Measurements from ENCODE around the gene MAD1L1. TPM values are rescaled to one million over a fixed set of nuclear protein-coding genes. Genes with fewer than 3 reads are reported as not detected.
"Not testable (repeated sequence)": the region's sequence is repeated elsewhere in the genome, so short reads cannot be mapped to it uniquely, and the experiment has no call there.

Gene MAD1L1
- polyA plus RNA-seq, 4 donors = 12.3 to 21.7 (median 18.1) TPM

DNA sequence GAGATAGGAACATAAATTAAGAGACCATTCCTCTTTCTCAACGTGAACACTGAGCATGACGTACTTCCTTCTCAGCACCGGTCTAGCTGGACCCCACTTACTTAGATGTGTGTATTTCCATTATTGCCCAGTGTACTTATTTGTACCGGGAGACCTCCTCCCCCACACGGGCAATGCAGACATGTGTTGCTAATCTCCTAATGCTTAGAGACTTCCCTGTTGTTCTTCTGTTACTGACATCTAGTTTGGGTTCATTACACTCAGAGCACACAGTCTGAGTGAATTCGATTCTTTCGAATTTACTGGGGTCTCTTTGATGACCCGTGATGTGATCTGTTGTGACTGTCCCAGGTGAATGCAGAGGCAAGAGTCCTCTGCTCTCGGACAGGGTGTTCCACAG, 260.0 kb downstream of the MAD1L1 start:
- no peak overlapping the region for H3K4me3 ChIP-seq (ENCODE audit: low read depth in 1 of 3, low read length in 3 of 3)
- FAIRE-seq (no peak), DNase-seq (no peak)
- no peaks in the 10 kb centered on the region for H3K27me3 ChIP-seq (ENCODE audit: control insufficient read depth in 3 of 3, insufficient read depth in 3 of 3, low read length in 3 of 3)
- H3K4me1 ChIP-seq (ENCODE audit: control insufficient read depth in 3 of 3, insufficient read depth in 2 of 3, low read depth in 1 of 3, low read length in 2 of 3) = no peaks in the 10 kb centered on the region
- no peak overlapping the region for H3K27ac ChIP-seq (ENCODE audit: low read depth in 1 of 3, low read length in 2 of 3)
- 94 to 97% (median 95%) methylated on average over 9 of the region's 9 CpGs for WGBS, 3 donors
- H3K9me3 ChIP-seq (ENCODE audit: control insufficient read depth in 2 of 2, insufficient read depth in 1 of 2, low read depth in 1 of 2, low read length in 1 of 2) = peaks cover 0 to 10% of the 10 kb centered on the region in 2 donors
- H3K36me3 ChIP-seq (ENCODE audit: control insufficient read depth in 3 of 3, insufficient read depth in 2 of 3, low read depth in 1 of 3, low read length in 3 of 3) = peaks cover 0 to 35% (median 2%) of the 10 kb centered on the region in 3 donors

DNA sequence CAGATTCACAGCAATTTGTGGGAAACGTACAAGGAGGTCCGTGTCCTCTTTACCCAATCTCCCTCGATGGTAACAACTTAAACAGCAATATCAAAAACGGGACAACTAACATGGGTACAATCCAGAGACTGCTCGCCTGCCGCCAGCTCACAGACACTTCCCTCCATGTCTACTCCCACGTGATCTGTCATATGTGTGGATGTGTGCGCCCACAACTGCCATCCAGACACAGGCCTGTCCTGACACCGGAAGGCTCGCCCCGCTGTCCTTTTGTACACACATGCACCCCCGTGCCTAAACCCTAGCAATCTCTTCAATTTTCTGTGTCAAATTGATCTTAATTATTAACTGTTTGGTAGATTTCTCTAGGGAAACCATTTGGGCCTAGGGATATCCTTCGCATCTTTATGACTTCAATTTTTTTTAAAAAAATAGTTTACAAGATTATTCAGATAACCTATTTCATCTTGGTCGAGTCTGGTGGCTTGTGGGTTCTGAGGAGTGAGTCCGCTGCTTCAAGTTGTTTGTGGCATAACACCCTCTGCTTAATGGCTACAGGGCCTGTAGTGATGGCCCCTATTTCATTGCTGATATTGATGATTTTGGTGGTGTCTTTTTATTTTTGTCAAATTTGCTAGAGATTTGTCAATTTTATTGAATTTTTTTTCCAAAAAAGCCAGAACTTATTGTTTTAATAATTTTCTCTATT, 260.6 kb downstream of the MAD1L1 start:
- 94 to 95% (median 94%) methylated on average over 15 of the region's 15 CpGs for WGBS, 3 donors
- H3K9me3 ChIP-seq (ENCODE audit: control insufficient read depth in 2 of 2, insufficient read depth in 1 of 2, low read depth in 1 of 2, low read length in 1 of 2) = peaks cover 0 to 6% of the 10 kb centered on the region in 2 donors
- FAIRE-seq (no peak), DNase-seq (no peak)
- H3K4me3 ChIP-seq (ENCODE audit: low read depth in 1 of 3, low read length in 3 of 3) = no peak overlapping the region
- peaks cover 0 to 37% (median 2%) of the 10 kb centered on the region in 3 donors for H3K36me3 ChIP-seq (ENCODE audit: control insufficient read depth in 3 of 3, insufficient read depth in 2 of 3, low read depth in 1 of 3, low read length in 3 of 3)
- H3K27me3 ChIP-seq (ENCODE audit: control insufficient read depth in 3 of 3, insufficient read depth in 3 of 3, low read length in 3 of 3) = no peaks in the 10 kb centered on the region
- H3K4me1 ChIP-seq (ENCODE audit: control insufficient read depth in 3 of 3, insufficient read depth in 2 of 3, low read depth in 1 of 3, low read length in 2 of 3) = no peaks in the 10 kb centered on the region
- no peak overlapping the region for H3K27ac ChIP-seq (ENCODE audit: low read depth in 1 of 3, low read length in 2 of 3)

DNA sequence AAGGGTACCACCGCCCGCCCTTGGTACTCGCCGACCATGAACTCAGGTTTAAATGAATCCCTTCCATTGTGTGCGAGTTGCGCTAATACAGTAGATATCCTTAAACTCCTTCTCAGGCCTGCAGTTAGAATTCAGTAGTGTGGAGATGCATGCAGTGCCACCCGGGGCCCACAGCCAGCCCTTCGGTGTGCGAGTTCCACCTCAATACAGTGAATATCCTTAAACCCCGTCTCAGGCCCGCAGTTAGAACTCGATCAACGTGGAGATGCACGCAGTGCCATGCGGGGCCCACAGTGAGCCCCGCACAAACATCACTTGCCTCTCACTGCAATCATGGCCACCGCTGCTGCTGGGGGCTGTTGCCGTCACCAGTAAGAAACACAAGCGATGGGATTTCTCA, 261.9 kb downstream of the MAD1L1 start:
- H3K9me3 ChIP-seq (ENCODE audit: control insufficient read depth in 2 of 2, insufficient read depth in 1 of 2, low read depth in 1 of 2, low read length in 1 of 2) = no peaks in the 10 kb centered on the region
- H3K4me1 ChIP-seq (ENCODE audit: control insufficient read depth in 3 of 3, insufficient read depth in 2 of 3, low read depth in 1 of 3, low read length in 2 of 3) = no peaks in the 10 kb centered on the region
- H3K27ac ChIP-seq (ENCODE audit: low read depth in 1 of 3, low read length in 2 of 3) = no peak overlapping the region
- DNase-seq (no peak), FAIRE-seq (no peak)
- H3K36me3 ChIP-seq (ENCODE audit: control insufficient read depth in 3 of 3, insufficient read depth in 2 of 3, low read depth in 1 of 3, low read length in 3 of 3) = peaks cover 0 to 35% (median 1%) of the 10 kb centered on the region in 3 donors
- WGBS, 3 donors = 96 to 98% (median 98%) methylated on average over 19 of the region's 19 CpGs
- no peak overlapping the region for H3K4me3 ChIP-seq (ENCODE audit: low read depth in 1 of 3, low read length in 3 of 3)
- no peaks in the 10 kb centered on the region for H3K27me3 ChIP-seq (ENCODE audit: control insufficient read depth in 3 of 3, insufficient read depth in 3 of 3, low read length in 3 of 3)

DNA sequence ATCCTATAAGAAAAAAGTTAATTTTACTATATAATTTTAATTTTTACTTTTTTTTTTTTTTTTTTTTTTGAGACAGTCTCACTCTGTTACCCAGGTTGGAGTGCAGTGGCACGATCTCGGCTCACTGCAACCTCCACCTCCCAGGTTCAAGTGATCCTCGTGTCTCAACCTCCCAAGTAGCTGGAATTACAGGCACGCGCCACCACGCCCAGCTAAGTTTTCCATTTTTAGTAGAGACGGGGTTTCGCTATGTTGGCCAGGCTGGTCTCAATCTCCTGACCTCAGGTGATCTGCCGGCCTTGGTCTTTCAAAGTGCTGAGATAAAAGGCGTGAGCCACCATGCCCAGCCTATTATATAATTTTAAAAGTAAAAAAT, 262.5 kb downstream of the MAD1L1 start:
- H3K27ac ChIP-seq (ENCODE audit: low read depth in 1 of 3, low read length in 2 of 3); H3K9me3 ChIP-seq (ENCODE audit: control insufficient read depth in 2 of 2, insufficient read depth in 1 of 2, low read depth in 1 of 2, low read length in 1 of 2); H3K4me3 ChIP-seq (ENCODE audit: low read depth in 1 of 3, low read length in 3 of 3); H3K4me1 ChIP-seq (ENCODE audit: control insufficient read depth in 3 of 3, insufficient read depth in 2 of 3, low read depth in 1 of 3, low read length in 2 of 3); FAIRE-seq; DNase-seq; H3K27me3 ChIP-seq (ENCODE audit: control insufficient read depth in 3 of 3, insufficient read depth in 3 of 3, low read length in 3 of 3): not testable (repeated sequence)
- 95 to 97% (median 97%) methylated on average over 10 of the region's 10 CpGs for WGBS, 3 donors
- H3K36me3 ChIP-seq (ENCODE audit: control insufficient read depth in 3 of 3, insufficient read depth in 2 of 3, low read depth in 1 of 3, low read length in 3 of 3) = peaks cover 0 to 33% (median 0%) of the 10 kb centered on the region in 3 donors

DNA sequence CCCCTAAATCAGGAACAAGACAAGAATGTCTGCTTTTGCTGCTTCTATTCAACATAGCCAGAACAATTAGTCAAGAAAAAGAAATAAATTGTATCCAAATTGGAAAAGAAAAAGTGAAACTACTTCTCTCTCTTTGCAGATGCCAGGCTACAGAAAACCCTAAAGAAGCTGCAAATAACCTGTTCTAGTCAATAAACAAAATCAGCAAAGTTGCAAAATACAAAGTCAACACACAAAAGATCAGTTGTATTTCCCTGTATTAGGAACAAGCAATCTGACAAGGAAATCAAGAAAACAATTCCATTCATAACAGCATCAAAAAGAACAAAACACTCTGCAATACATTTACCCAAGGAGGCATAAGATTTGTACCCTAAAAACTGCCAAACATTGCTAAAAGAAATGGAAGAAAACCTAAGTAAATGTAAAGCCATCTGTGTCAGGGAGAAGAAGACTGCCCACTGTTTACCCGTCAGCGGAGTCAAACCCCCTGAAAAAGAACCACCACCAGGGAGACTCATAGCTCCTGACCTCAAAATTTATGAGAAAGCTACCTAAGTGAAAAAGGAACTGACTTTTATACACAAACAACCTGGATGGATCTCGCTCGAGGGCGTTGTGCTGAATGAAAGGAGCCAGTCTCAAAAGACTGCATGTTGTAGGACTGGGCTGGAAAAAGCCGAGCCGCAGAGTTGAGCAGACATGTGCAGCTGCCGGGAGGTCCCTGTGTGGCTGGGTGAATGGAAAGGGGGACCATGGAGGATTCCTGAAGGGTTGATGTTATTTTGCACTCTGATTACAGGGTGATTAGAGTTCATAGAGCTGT, 263.1 kb downstream of the MAD1L1 start:
- FAIRE-seq (no peak), DNase-seq (no peak)
- H3K27ac ChIP-seq (ENCODE audit: low read depth in 1 of 3, low read length in 2 of 3) = no peak overlapping the region
- peaks cover 0 to 36% (median 0%) of the 10 kb centered on the region in 3 donors for H3K36me3 ChIP-seq (ENCODE audit: control insufficient read depth in 3 of 3, insufficient read depth in 2 of 3, low read depth in 1 of 3, low read length in 3 of 3)
- 79 to 96% (median 92%) methylated on average over 8 of the region's 8 CpGs for WGBS, 3 donors
- no peaks in the 10 kb centered on the region for H3K4me1 ChIP-seq (ENCODE audit: control insufficient read depth in 3 of 3, insufficient read depth in 2 of 3, low read depth in 1 of 3, low read length in 2 of 3)
- no peaks in the 10 kb centered on the region for H3K9me3 ChIP-seq (ENCODE audit: control insufficient read depth in 2 of 2, insufficient read depth in 1 of 2, low read depth in 1 of 2, low read length in 1 of 2)
- H3K4me3 ChIP-seq (ENCODE audit: low read depth in 1 of 3, low read length in 3 of 3) = no peak overlapping the region
- no peaks in the 10 kb centered on the region for H3K27me3 ChIP-seq (ENCODE audit: control insufficient read depth in 3 of 3, insufficient read depth in 3 of 3, low read length in 3 of 3)

DNA sequence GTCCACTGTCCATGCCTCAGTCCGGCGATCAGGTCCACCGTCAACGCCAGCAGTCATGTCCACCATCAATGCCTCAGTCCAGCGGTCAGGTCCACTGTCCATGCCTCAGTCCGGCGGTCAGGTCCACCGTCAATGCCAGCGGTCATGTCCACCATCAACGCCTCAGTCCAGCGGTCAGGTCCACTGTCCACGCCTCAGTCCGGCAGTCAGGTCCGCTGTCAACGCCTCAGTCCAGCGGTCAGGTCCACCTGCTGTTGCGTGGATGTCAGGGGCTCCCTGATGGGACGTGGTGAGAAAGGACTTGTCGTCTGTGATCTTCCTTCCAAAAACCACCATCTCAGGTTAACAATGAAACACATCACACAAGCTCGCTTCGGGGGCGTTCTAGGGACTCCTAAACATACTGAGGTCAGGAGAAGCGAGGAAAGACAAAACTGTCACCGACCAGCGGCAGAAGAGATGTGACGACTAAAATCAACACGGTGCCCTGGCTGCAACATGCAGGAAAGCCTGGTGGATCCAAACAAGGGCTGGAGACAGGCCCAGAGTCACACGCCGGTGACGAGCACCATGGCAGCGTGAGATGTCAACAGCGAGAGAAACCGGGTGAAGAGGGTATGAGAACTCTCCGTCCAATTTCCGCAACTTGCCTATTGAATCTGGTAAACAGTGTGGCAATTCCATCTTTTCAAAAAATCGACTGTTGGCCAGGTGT, 264.2 kb downstream of the MAD1L1 start:
- no peak overlapping the region for H3K4me3 ChIP-seq (ENCODE audit: low read depth in 1 of 3, low read length in 3 of 3)
- no peak overlapping the region for H3K27ac ChIP-seq (ENCODE audit: low read depth in 1 of 3, low read length in 2 of 3)
- H3K27me3 ChIP-seq (ENCODE audit: control insufficient read depth in 3 of 3, insufficient read depth in 3 of 3, low read length in 3 of 3) = no peaks in the 10 kb centered on the region
- peaks cover 0 to 39% (median 0%) of the 10 kb centered on the region in 3 donors for H3K36me3 ChIP-seq (ENCODE audit: control insufficient read depth in 3 of 3, insufficient read depth in 2 of 3, low read depth in 1 of 3, low read length in 3 of 3)
- FAIRE-seq (no peak), DNase-seq (no peak)
- H3K4me1 ChIP-seq (ENCODE audit: control insufficient read depth in 3 of 3, insufficient read depth in 2 of 3, low read depth in 1 of 3, low read length in 2 of 3) = no peaks in the 10 kb centered on the region
- H3K9me3 ChIP-seq (ENCODE audit: control insufficient read depth in 2 of 2, insufficient read depth in 1 of 2, low read depth in 1 of 2, low read length in 1 of 2) = no peaks in the 10 kb centered on the region
- 98% methylated on average over 36 of the region's 36 CpGs for WGBS, 3 donors

DNA sequence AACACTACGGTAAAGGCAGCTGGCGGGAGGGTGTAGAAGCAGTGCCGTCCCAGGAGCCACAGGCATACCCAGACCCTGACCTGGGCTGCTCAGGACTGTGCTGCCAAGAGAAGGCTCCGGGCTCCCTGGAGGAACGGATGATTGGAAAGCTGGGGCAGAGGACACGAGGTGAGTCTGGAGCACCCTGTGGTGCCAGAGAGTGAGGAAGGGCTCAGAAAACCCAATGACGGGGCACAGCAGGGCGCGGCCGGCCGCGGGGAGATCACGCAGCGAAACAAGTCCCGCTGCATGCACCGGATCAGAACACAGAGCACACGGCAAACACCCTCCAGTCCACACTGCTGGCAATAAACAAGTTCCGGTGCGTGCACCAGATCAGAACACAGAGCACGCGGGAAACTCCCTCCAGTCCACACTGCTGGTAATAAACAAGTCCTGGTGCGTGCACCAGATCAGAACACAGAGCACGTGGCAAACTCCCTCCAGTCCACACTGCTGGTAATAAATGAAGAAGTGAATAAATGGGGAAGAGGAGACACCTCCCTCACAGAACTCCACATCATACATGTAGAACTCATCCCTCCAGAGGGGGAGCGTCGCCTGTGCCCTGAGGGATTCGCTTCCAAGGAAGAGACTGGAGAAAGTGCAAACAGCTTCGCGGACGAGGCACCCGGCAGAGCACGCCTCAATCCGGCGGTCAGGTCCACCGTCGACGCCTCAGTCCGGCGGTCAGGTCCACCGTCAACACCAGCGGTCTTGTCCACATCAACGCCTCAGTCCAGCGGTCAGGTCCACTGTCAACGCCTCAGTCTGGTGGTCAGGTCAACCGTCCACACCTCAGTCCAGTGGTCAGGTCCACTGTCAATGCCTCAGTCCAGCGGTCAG, 265.0 kb downstream of the MAD1L1 start:
- WGBS, 3 donors = 96% methylated on average over 45 of the region's 45 CpGs

More for the DNA sequence above, 265.0 kb downstream of the MAD1L1 start:
- Histone ChIP-seq H3K4me3 (ENCODE audit: low read depth in 1 of 3, low read length in 3 of 3) (no peak overlapping the region), H3K27me3 (ENCODE audit: control insufficient read depth in 3 of 3, insufficient read depth in 3 of 3, low read length in 3 of 3) (no peaks in the 10 kb centered on the region), H3K36me3 (ENCODE audit: control insufficient read depth in 3 of 3, insufficient read depth in 2 of 3, low read depth in 1 of 3, low read length in 3 of 3) (peaks cover 0 to 36% (median 0%) of the 10 kb centered on the region in 3 donors), H3K4me1 (ENCODE audit: control insufficient read depth in 3 of 3, insufficient read depth in 2 of 3, low read depth in 1 of 3, low read length in 2 of 3) (no peaks in the 10 kb centered on the region), H3K27ac (ENCODE audit: low read depth in 1 of 3, low read length in 2 of 3) (no peak overlapping the region), H3K9me3 (ENCODE audit: control insufficient read depth in 2 of 2, insufficient read depth in 1 of 2, low read depth in 1 of 2, low read length in 1 of 2) (no peaks in the 10 kb centered on the region)
- no peak for DNase-seq
- no peak for FAIRE-seq
